Measurements from ENCODE around the gene CHFR. TPM values are rescaled to one million over a fixed set of nuclear protein-coding genes. Genes with fewer than 3 reads are reported as not detected.
"Not testable (repeated sequence)": the region's sequence is repeated elsewhere in the genome, so short reads cannot be mapped to it uniquely, and the experiment has no call there.

The CHFR gene
- total and polyA plus RNA-seq, 2 experiments from 2014 or later, result 24.3 to 26.5 TPM

- TF ChIP-seq EZH2 (IDR thresholded peaks at IDR 0.05; ENCODE audit: insufficient read depth, poor library complexity, severe bottlenecking) (no peak), EZH2phosphoT487 (IDR thresholded peaks at IDR 0.05; ENCODE audit: insufficient read depth, low read depth) (no peak)
- no peaks in the 10 kb centered on the region for H3K4me1 ChIP-seq (ENCODE audit: insufficient read depth)
- H3K9me2 ChIP-seq (ENCODE audit: insufficient read depth), result no peaks in the 10 kb centered on the region
- no peak overlapping the region for H3K9ac ChIP-seq
- no peak overlapping the region for H3K4me3 ChIP-seq
- H3K4me2 ChIP-seq (ENCODE audit: unreplicated experiment), result no peak overlapping the region
- peaks cover 26% of the 10 kb centered on the region for H3F3A ChIP-seq (ENCODE audit: insufficient read depth)
- in situ Hi-C loops (cut with MboI), result no loop called here
- H2AFZ ChIP-seq, result no peak overlapping the region
- 0 out of 2 replicates have a peak overlapping the region, but pooled peaks have one; percentile 5 for H3K27ac ChIP-seq
- H4K20me1 ChIP-seq (ENCODE audit: insufficient read depth), result no peaks in the 10 kb centered on the region; the same call in 1 of the 2 replicates
- peaks cover 78% of the 10 kb centered on the region for H3K79me2 ChIP-seq (ENCODE audit: insufficient read depth)
- H3K36me3 ChIP-seq (ENCODE audit: low read depth), result peaks cover 61% of the 10 kb centered on the region
- H3K27me3 ChIP-seq (replicated peaks; ENCODE audit: insufficient read depth), result no peaks in the 10 kb centered on the region
- peak; percentile 20 for DNase-seq
- no peaks in the 10 kb centered on the region for H3K9me3 ChIP-seq (ENCODE audit: low read depth)
- WGBS, 2 experiments (ENCODE audit: low coverage in 1 of 2, low lambda C conversion rate in 2 of 2, missing lambda C conversion rate in 2 of 2), result 76 to 77% methylated on average over 8 of the region's 8 CpGs
Observed at GRCh38 chr12:132812631-132813305, 74.6 kb downstream of the CHFR start.

DNA sequence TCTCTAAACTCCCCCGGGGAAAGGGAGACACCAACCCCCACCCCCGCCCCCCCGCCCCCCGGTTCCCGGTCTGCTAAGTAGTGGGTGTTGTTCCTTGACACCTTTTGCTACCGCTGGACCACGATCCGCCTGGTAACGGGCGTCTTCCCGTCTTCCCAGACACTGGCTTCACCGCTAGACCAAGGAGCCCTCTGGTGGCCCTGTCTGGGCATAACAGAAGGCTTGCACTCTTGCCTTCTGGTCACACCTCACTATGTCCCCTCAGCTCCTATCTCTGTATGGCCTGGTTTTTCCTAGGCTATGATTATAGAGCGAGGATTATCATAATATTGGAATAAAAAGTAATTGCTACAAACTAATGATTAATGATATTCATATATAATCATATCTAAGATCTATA is 78.0 kb downstream of the CHFR start:
- H2AFZ ChIP-seq; in situ Hi-C loops (cut with MboI); H3K9me2 ChIP-seq (ENCODE audit: insufficient read depth); H3K4me3 ChIP-seq; H3K27ac ChIP-seq; H3K9ac ChIP-seq; H4K20me1 ChIP-seq (ENCODE audit: insufficient read depth); H3K27me3 ChIP-seq (replicated peaks; ENCODE audit: insufficient read depth); H3K4me1 ChIP-seq (ENCODE audit: insufficient read depth); H3K9me3 ChIP-seq (ENCODE audit: low read depth); H3K4me2 ChIP-seq (ENCODE audit: unreplicated experiment): not testable (repeated sequence)
- H3F3A ChIP-seq (ENCODE audit: insufficient read depth), result peaks cover 30% of the 10 kb centered on the region
- WGBS, 2 experiments (ENCODE audit: low coverage in 1 of 2, low lambda C conversion rate in 2 of 2, missing lambda C conversion rate in 2 of 2), result 42 to 49% methylated on average over 8 to 13 of the region's 13 CpGs
- DNase-seq, result peak; percentile 60
- H3K79me2 ChIP-seq (ENCODE audit: insufficient read depth), result peaks cover 81% of the 10 kb centered on the region
- H3K36me3 ChIP-seq (ENCODE audit: low read depth), result peaks cover 51% of the 10 kb centered on the region

DNA sequence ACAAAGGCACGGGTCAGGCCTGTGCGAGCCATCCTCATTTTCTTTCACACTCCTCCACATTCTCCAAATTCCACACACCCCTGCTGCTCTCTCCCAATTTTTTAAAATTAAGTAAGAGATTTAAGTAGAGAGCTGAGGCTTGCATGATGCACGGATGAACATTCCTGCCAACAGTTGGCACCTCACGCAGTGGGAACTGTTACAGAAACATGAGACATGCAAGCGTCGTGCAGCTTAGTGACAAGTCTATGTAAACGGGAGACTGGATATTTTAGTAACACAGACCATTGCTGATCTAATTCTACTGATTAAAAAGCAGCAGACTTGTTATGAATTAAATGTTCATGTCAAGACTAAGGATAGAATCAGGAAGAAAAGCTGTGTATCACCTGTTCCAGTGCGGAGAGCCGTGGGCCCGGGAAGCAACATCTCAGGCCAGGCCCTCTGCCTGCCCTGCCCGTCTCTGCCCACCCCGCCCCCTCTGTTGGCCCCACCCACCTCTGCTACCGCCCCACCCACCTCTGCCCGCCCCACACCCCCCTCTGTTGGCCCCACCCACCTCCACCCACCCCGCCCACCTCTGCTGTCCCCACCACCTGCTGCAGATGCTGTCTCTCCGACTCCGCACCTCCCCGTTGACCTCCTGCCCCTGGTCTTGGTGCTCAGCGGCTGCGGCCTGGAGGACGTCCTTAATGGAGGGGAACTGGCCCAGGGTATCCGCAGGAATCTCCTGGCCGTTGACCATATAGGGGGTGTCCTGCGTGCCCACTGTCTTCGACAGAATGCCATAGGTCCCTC is 79.9 kb downstream of the CHFR start:
- Histone ChIP-seq H3K27ac (no peak overlapping the region), H3K36me3 (ENCODE audit: low read depth) (peaks cover 50% of the 10 kb centered on the region; the same call in 1 of the 2 replicates), H3K9ac (no peak overlapping the region), H3K4me2 (ENCODE audit: unreplicated experiment) (no peak overlapping the region), H4K20me1 (ENCODE audit: insufficient read depth) (peaks cover 4% of the 10 kb centered on the region; the same call in 1 of the 2 replicates), H3K4me1 (ENCODE audit: insufficient read depth) (peaks cover 9% of the 10 kb centered on the region; the same call in 1 of the 2 replicates), H2AFZ (no peak overlapping the region), H3K9me2 (ENCODE audit: insufficient read depth) (no peaks in the 10 kb centered on the region), H3K79me2 (ENCODE audit: insufficient read depth) (peaks cover 82% of the 10 kb centered on the region), H3K9me3 (ENCODE audit: low read depth) (no peaks in the 10 kb centered on the region), H3K4me3 (no peak overlapping the region), H3K27me3 (replicated peaks; ENCODE audit: insufficient read depth) (no peaks in the 10 kb centered on the region), H3F3A (ENCODE audit: insufficient read depth) (peaks cover 37% of the 10 kb centered on the region)
- in situ Hi-C loops (cut with MboI), result no loop called here
- peak; percentile 44 for DNase-seq
- whole genome bisulfite sequencing, 2 experiments (ENCODE audit: low coverage in 1 of 2, low lambda C conversion rate in 2 of 2, missing lambda C conversion rate in 2 of 2), result 65 to 78% methylated on average over 18 to 25 of the region's 25 CpGs
- TF ChIP-seq EZH2 (IDR thresholded peaks at IDR 0.05; ENCODE audit: insufficient read depth, poor library complexity, severe bottlenecking) (no peak), EZH2phosphoT487 (IDR thresholded peaks at IDR 0.05; ENCODE audit: insufficient read depth, low read depth) (no peak)

- Histone ChIP-seq H3K27ac (no peak overlapping the region), H3K4me2 (ENCODE audit: unreplicated experiment) (no peak overlapping the region), H4K20me1 (ENCODE audit: insufficient read depth) (peaks cover 4% of the 10 kb centered on the region; the same call in 1 of the 2 replicates), H3K79me2 (ENCODE audit: insufficient read depth) (peaks cover 81% of the 10 kb centered on the region), H3K4me3 (no peak overlapping the region), H3K27me3 (replicated peaks; ENCODE audit: insufficient read depth) (no peaks in the 10 kb centered on the region), H3F3A (ENCODE audit: insufficient read depth) (peaks cover 33% of the 10 kb centered on the region), H3K9ac (no peak overlapping the region), H3K9me2 (ENCODE audit: insufficient read depth) (no peaks in the 10 kb centered on the region), H3K9me3 (ENCODE audit: low read depth) (no peaks in the 10 kb centered on the region), H3K36me3 (ENCODE audit: low read depth) (peaks cover 44% of the 10 kb centered on the region; the same call in 1 of the 2 replicates), H3K4me1 (ENCODE audit: insufficient read depth) (peaks cover 9% of the 10 kb centered on the region; the same call in 1 of the 2 replicates), H2AFZ (no peak overlapping the region)
- DNase-seq, result peak; percentile 15
- WGBS, 2 experiments (ENCODE audit: low coverage in 1 of 2, low lambda C conversion rate in 2 of 2, missing lambda C conversion rate in 2 of 2), result 84 to 87% methylated on average over 18 of the region's 18 CpGs
- TF ChIP-seq EZH2phosphoT487 (IDR thresholded peaks at IDR 0.05; ENCODE audit: insufficient read depth, low read depth) (no peak), EZH2 (IDR thresholded peaks at IDR 0.05; ENCODE audit: insufficient read depth, poor library complexity, severe bottlenecking) (no peak)
- in situ Hi-C loops (cut with MboI), result no loop called here
Observed at GRCh38 chr12:132806857-132807256, 80.5 kb downstream of the CHFR start.

Measured in GM23248 (cell line).